ENCODE data around the gene PCNX2.

PCNX2 gene

GRCh38 chr1:233230011-233230410 lies 65.5 kb downstream of the PCNX2 start:
- H3K9me2 ChIP-seq (replicated peaks; ENCODE audit: insufficient read depth, low read length): no peaks in the 10 kb centered on the region
- no peak for DNase-seq

GRCh38 chr1:233229288-233229687 lies 66.2 kb downstream of the PCNX2 start:
- H3K9me2 ChIP-seq (replicated peaks; ENCODE audit: insufficient read depth, low read length): no peaks in the 10 kb centered on the region
- no peaks in the 10 kb centered on the region for H3K27me3 ChIP-seq (replicated peaks; ENCODE audit: insufficient read depth, low read length)
- H3K4me2 ChIP-seq (ENCODE audit: low read depth, low read length): no peak overlapping the region
- no peaks in the 10 kb centered on the region for H3K9me3 ChIP-seq (replicated peaks; ENCODE audit: insufficient read depth, low read length)
- no peaks in the 10 kb centered on the region for H3K79me2 ChIP-seq (ENCODE audit: low read length)
- TF ChIP-seq CTCF (IDR thresholded peaks at IDR 0.05; ENCODE audit: low read length) (no peak), EZH2 (optimal IDR thresholded peaks at IDR 0.05; ENCODE audit: low read depth, low read length) (no peak), EZH2phosphoT487 (IDR thresholded peaks at IDR 0.05; ENCODE audit: low read length) (no peak)
- no peaks in the 10 kb centered on the region for H4K20me1 ChIP-seq (ENCODE audit: insufficient read depth, low read length)
- no peak for DNase-seq
- no peaks in the 10 kb centered on the region for H3K36me3 ChIP-seq (replicated peaks; ENCODE audit: insufficient read depth, low read length)
- H3K4me3 ChIP-seq (ENCODE audit: low read length): no peak overlapping the region
- no peaks in the 10 kb centered on the region for H3F3A ChIP-seq (ENCODE audit: insufficient read depth, low read length)
- H3K9ac ChIP-seq (ENCODE audit: low read length): no peak overlapping the region
- no peak overlapping the region for H2AFZ ChIP-seq (ENCODE audit: low read length)
- H3K4me1 ChIP-seq (ENCODE audit: low read length): no peaks in the 10 kb centered on the region
- no peak overlapping the region for H3K27ac ChIP-seq (ENCODE audit: low read length)

More at GRCh38 chr1:233230011-233230410, 65.5 kb downstream of the PCNX2 start:
- Histone ChIP-seq H3K9ac (ENCODE audit: low read length) (no peak overlapping the region), H3K4me3 (ENCODE audit: low read length) (no peak overlapping the region), H3K9me3 (replicated peaks; ENCODE audit: insufficient read depth, low read length) (no peaks in the 10 kb centered on the region), H3K79me2 (ENCODE audit: low read length) (no peaks in the 10 kb centered on the region), H3F3A (ENCODE audit: insufficient read depth, low read length) (no peaks in the 10 kb centered on the region), H3K27ac (ENCODE audit: low read length) (no peak overlapping the region), H2AFZ (ENCODE audit: low read length) (no peak overlapping the region), H3K4me1 (ENCODE audit: low read length) (no peaks in the 10 kb centered on the region), H4K20me1 (ENCODE audit: insufficient read depth, low read length) (no peaks in the 10 kb centered on the region), H3K4me2 (ENCODE audit: low read depth, low read length) (no peak overlapping the region), H3K36me3 (replicated peaks; ENCODE audit: insufficient read depth, low read length) (no peaks in the 10 kb centered on the region), H3K27me3 (replicated peaks; ENCODE audit: insufficient read depth, low read length) (no peaks in the 10 kb centered on the region)
- no peak for TF ChIP-seq EZH2 (optimal IDR thresholded peaks at IDR 0.05; ENCODE audit: low read depth, low read length)
- TF ChIP-seq CTCF (IDR thresholded peaks at IDR 0.05; ENCODE audit: low read length): no peak
- no peak for TF ChIP-seq EZH2phosphoT487 (IDR thresholded peaks at IDR 0.05; ENCODE audit: low read length)

GRCh38 chr1:233227930-233228465 lies 67.5 kb downstream of the PCNX2 start:
- H3F3A ChIP-seq (ENCODE audit: insufficient read depth, low read length): no peaks in the 10 kb centered on the region
- no peak overlapping the region for H3K27ac ChIP-seq (ENCODE audit: low read length)
- H3K9ac ChIP-seq (ENCODE audit: low read length): no peak overlapping the region
- H3K9me2 ChIP-seq (replicated peaks; ENCODE audit: insufficient read depth, low read length): no peaks in the 10 kb centered on the region
- H2AFZ ChIP-seq (ENCODE audit: low read length): no peak overlapping the region
- no peak for DNase-seq
- no peak overlapping the region for H3K4me2 ChIP-seq (ENCODE audit: low read depth, low read length)
- no peaks in the 10 kb centered on the region for H3K79me2 ChIP-seq (ENCODE audit: low read length)
- no peak overlapping the region for H3K4me3 ChIP-seq (ENCODE audit: low read length)
- no peaks in the 10 kb centered on the region for H3K4me1 ChIP-seq (ENCODE audit: low read length)
- TF ChIP-seq EZH2phosphoT487 (IDR thresholded peaks at IDR 0.05; ENCODE audit: low read length) (no peak), EZH2 (optimal IDR thresholded peaks at IDR 0.05; ENCODE audit: low read depth, low read length) (no peak), CTCF (IDR thresholded peaks at IDR 0.05; ENCODE audit: low read length) (no peak)
- no peaks in the 10 kb centered on the region for H4K20me1 ChIP-seq (ENCODE audit: insufficient read depth, low read length)
- no peaks in the 10 kb centered on the region for H3K9me3 ChIP-seq (replicated peaks; ENCODE audit: insufficient read depth, low read length)
- no peaks in the 10 kb centered on the region for H3K27me3 ChIP-seq (replicated peaks; ENCODE audit: insufficient read depth, low read length)
- H3K36me3 ChIP-seq (replicated peaks; ENCODE audit: insufficient read depth, low read length): no peaks in the 10 kb centered on the region
